Ovary (tissue), 3 donors: ENCODE measurements around the gene GPX3.

Source experiments
- CTCF ChIP-seq, 3 donors: fragments of 450-650 bp in 2 of 3; fragments of 200-600 bp in 1 of 3; IDR thresholded peaks; one replicate each; pipeline versions ENCODE4 v1.5.1 to v1.8.0; 2016 to 2022; ENCODE audit warnings: antibody characterized with exemption in 3 of 3, mild to moderate bottlenecking in 1 of 3
- POLR2A ChIP-seq: fragments of 450-650 bp; IDR thresholded peaks from one replicate; pipeline ENCODE4 v1.6.1; 2017; ENCODE audit warnings: antibody characterized with exemption, mild to moderate bottlenecking, moderate library complexity
- donor health status: DM: no; HTN: no; CAD: no.

GRCh38 chr5:151026679-151027078 lies 6.3 kb downstream of the GPX3 start:
- TF ChIP-seq CTCF (IDR thresholded peaks at IDR 0.05) (no peak), POLR2A (no peak)
